PC-3 (cell line): ENCODE measurements around the gene MEPCE.

Experiments used
- EZH2 ChIP-seq: fragments of 300-600 bp; sonication (generic); IDR thresholded peaks from one replicate; pipeline ENCODE4 v1.6.1; 2017; ENCODE audit warnings: antibody characterized with exemption, mild to moderate bottlenecking, low read length; ENCODE audit not compliant: unreplicated experiment
- TF ChIP-seq, protein P1 (sequence below): fragments of 300-600 bp; sonication (generic); conservative IDR thresholded peaks from 2 replicates; pipeline ENCODE4 v1.5.1; 2017; ENCODE audit warnings: antibody characterized with exemption, low read depth, mild to moderate bottlenecking, low read length

DNA sequence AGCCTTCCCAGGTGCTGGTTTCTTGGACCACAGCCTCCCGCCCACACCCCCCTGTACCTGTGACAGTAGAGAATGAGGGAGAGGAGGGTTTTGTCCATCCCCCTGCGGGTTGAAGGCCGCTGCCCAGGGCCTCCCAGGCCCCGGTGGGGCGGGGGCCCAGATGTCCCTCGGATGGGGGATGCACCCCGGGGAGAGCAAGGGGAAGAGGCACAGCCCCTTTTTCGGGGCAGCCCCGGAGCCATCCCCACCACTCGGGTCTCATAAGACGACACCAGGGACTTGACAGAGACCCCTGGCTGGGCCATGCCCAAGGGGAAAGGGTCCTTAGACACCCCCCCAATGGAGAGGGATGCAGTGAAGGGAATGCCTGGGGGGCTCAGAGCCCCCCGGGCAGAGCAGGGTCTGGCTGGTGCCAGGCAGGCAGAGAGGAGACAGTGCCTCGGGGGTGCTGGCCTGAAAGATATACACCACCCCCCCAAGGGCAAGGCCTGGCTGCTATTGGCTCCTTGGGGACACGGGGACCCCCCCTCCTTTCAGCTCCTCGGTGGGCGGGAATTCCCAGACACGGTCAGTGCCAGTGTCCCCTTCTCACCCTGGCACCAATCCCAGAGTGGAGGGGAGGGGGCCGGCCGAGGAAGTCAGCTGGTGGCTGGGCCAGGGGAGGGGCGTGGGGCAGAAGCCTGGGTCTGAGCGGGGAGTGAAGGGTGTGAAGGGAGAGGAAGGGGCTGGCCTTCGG, 38.2 kb downstream of the MEPCE start:
- no peak for TF ChIP-seq EZH2
- TF ChIP-seq, protein P1, sequence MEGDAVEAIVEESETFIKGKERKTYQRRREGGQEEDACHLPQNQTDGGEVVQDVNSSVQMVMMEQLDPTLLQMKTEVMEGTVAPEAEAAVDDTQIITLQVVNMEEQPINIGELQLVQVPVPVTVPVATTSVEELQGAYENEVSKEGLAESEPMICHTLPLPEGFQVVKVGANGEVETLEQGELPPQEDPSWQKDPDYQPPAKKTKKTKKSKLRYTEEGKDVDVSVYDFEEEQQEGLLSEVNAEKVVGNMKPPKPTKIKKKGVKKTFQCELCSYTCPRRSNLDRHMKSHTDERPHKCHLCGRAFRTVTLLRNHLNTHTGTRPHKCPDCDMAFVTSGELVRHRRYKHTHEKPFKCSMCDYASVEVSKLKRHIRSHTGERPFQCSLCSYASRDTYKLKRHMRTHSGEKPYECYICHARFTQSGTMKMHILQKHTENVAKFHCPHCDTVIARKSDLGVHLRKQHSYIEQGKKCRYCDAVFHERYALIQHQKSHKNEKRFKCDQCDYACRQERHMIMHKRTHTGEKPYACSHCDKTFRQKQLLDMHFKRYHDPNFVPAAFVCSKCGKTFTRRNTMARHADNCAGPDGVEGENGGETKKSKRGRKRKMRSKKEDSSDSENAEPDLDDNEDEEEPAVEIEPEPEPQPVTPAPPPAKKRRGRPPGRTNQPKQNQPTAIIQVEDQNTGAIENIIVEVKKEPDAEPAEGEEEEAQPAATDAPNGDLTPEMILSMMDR: no peak
